ENCODE results near the gene ALDH3A1. TPM values are rescaled to one million over a fixed set of nuclear protein-coding genes. Genes with fewer than 3 reads are reported as not detected.

The ALDH3A1 gene
- total and polyA plus RNA-seq, 2 experiments from 2014 or later: 0.17 to 0.21 TPM

DNA sequence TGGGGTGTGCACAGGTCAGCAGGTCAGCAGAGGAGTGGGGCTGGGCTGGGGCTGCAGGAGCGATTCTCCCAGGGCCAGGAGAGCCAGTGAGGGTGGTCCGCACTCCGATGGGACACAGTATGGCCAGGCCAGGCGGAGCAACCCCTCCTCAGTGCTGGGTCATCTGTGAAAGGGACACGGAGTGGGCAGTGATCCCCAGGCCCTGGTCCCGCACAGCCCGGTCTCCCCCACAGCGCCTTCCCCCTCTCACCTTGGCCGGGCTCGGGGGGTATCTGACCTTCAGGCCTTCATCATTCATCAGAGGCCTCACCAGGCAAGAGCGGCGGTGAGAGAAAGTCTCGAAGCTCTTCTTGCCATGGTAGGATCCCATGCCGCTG, 10.0 kb downstream of the ALDH3A1 start (continued):
- TF ChIP-seq, protein P1, sequence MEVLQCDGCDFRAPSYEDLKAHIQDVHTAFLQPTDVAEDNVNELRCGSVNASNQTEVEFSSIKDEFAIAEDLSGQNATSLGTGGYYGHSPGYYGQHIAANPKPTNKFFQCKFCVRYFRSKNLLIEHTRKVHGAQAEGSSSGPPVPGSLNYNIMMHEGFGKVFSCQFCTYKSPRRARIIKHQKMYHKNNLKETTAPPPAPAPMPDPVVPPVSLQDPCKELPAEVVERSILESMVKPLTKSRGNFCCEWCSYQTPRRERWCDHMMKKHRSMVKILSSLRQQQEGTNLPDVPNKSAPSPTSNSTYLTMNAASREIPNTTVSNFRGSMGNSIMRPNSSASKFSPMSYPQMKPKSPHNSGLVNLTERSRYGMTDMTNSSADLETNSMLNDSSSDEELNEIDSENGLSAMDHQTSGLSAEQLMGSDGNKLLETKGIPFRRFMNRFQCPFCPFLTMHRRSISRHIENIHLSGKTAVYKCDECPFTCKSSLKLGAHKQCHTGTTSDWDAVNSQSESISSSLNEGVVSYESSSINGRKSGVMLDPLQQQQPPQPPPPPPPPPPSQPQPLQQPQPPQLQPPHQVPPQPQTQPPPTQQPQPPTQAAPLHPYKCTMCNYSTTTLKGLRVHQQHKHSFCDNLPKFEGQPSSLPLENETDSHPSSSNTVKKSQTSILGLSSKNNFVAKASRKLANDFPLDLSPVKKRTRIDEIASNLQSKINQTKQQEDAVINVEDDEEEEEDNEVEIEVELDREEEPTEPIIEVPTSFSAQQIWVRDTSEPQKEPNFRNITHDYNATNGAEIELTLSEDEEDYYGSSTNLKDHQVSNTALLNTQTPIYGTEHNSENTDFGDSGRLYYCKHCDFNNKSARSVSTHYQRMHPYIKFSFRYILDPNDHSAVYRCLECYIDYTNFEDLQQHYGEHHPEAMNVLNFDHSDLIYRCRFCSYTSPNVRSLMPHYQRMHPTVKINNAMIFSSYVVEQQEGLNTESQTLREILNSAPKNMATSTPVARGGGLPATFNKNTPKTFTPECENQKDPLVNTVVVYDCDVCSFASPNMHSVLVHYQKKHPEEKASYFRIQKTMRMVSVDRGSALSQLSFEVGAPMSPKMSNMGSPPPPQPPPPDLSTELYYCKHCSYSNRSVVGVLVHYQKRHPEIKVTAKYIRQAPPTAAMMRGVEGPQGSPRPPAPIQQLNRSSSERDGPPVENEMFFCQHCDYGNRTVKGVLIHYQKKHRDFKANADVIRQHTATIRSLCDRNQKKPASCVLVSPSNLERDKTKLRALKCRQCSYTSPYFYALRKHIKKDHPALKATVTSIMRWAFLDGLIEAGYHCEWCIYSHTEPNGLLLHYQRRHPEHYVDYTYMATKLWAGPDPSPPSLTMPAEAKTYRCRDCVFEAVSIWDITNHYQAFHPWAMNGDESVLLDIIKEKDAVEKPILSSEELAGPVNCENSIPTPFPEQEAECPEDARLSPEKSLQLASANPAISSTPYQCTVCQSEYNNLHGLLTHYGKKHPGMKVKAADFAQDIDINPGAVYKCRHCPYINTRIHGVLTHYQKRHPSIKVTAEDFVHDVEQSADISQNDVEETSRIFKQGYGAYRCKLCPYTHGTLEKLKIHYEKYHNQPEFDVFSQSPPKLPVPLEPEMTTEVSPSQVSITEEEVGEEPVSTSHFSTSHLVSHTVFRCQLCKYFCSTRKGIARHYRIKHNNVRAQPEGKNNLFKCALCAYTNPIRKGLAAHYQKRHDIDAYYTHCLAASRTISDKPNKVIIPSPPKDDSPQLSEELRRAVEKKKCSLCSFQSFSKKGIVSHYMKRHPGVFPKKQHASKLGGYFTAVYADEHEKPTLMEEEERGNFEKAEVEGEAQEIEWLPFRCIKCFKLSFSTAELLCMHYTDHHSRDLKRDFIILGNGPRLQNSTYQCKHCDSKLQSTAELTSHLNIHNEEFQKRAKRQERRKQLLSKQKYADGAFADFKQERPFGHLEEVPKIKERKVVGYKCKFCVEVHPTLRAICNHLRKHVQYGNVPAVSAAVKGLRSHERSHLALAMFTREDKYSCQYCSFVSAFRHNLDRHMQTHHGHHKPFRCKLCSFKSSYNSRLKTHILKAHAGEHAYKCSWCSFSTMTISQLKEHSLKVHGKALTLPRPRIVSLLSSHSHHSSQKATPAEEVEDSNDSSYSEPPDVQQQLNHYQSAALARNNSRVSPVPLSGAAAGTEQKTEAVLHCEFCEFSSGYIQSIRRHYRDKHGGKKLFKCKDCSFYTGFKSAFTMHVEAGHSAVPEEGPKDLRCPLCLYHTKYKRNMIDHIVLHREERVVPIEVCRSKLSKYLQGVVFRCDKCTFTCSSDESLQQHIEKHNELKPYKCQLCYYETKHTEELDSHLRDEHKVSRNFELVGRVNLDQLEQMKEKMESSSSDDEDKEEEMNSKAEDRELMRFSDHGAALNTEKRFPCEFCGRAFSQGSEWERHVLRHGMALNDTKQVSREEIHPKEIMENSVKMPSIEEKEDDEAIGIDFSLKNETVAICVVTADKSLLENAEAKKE (CRISPR knock-in tag; IDR thresholded peaks at IDR 0.05): no peak
- TF ChIP-seq EZH2phosphoT487 (IDR thresholded peaks at IDR 0.05; ENCODE audit: unreplicated experiment) (no peak), JUNB (IDR thresholded peaks at IDR 0.05; ENCODE audit: unreplicated experiment) (no peak)

GRCh38 chr17:19737305-19738072, 10.6 kb downstream of the ALDH3A1 start:
- H3K27me3 Mint-ChIP-seq (ENCODE audit: insufficient read depth, low read depth, poor library complexity): peaks cover 1% of the 10 kb centered on the region
- no peaks in the 10 kb centered on the region for H3K36me3 Mint-ChIP-seq (ENCODE audit: low read depth)
- no peak for DNase-seq (ENCODE audit: low spot score)
- TF ChIP-seq JUNB (IDR thresholded peaks at IDR 0.05; ENCODE audit: unreplicated experiment): no peak
- Histone ChIP-seq H3K4me1 (ENCODE audit: insufficient read depth) (no peaks in the 10 kb centered on the region), H3K36me3 (ENCODE audit: insufficient read depth) (no peaks in the 10 kb centered on the region), H3K27ac (ENCODE audit: low read depth) (no peak overlapping the region), H3K27me3 (ENCODE audit: insufficient read depth) (no peaks in the 10 kb centered on the region), H3K4me3 (no peak overlapping the region), H3K79me2 (replicated peaks; ENCODE audit: insufficient read depth) (no peaks in the 10 kb centered on the region), H3K4me2 (no peak overlapping the region), H2AFZ (no peak overlapping the region), H4K20me1 (replicated peaks; ENCODE audit: insufficient read depth) (no peaks in the 10 kb centered on the region), H3K9me2 (ENCODE audit: insufficient read depth) (no peaks in the 10 kb centered on the region), H3F3A (replicated peaks; ENCODE audit: low read depth) (no peaks in the 10 kb centered on the region)
- ATAC-seq: no peak
- no peaks in the 10 kb centered on the region; the same call in 2 of the 3 replicates for H3K4me1 Mint-ChIP-seq
- H3K4me3 Mint-ChIP-seq: no peak overlapping the region
- H3K27ac Mint-ChIP-seq: no peak overlapping the region
- H3K9me3 Mint-ChIP-seq: no peaks in the 10 kb centered on the region; the same call in 2 of the 3 replicates
